ENCODE data around the gene RASD1. TPM values are rescaled to one million over a fixed set of nuclear protein-coding genes. Genes with fewer than 3 reads are reported as not detected.

Gene RASD1
- total and polyA plus RNA-seq, 2 of the 4 experiments (the other 2 are of a cell fraction): 0.54 to 1.8 TPM

DNA sequence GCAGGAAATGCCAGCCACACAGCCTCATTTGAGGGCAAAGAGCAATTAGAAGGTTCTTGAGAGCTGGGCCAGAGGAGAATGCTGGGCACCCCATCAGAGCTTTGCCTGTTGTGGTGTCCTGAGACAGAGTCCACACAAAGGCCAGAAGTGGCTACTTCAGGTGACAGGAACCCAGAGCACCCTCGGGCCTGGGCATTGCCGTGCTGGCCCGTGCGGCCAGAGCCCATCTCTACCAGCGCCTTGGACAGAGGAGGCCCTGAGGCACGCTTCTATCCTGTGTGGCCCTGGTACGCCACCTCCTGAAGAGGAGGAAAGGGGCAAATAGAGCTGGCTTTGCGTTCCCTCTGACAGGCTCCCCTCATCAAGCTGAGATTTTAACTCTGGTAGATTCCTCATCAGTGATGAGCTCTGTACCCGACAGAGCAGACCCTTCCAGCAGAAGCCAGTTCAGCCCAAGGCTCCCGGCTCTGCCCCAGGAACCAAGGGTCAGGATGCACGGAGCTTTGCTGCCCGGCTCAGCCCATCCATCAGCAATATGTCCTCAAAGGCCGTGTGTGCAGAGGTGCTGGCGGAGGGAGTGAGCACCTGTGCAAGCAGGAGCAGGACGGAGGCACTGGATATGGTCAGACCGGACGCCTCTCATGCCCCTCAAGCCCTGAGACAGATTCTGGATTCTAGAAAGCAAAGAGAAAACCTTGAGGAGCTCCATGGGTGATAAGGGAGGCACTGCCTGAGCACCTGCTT lies 3.4 kb upstream of the RASD1 start:
- no peak overlapping the region for H3K9ac ChIP-seq (ENCODE audit: low read depth, low read length)
- TF ChIP-seq, protein P1, sequence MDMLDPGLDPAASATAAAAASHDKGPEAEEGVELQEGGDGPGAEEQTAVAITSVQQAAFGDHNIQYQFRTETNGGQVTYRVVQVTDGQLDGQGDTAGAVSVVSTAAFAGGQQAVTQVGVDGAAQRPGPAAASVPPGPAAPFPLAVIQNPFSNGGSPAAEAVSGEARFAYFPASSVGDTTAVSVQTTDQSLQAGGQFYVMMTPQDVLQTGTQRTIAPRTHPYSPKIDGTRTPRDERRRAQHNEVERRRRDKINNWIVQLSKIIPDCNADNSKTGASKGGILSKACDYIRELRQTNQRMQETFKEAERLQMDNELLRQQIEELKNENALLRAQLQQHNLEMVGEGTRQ (IDR thresholded peaks at IDR 0.05; ENCODE audit: low read depth, low read length): no peak
- TF ChIP-seq NFE2L2 (IDR thresholded peaks at IDR 0.05; ENCODE audit: low read depth, low read length): no peak
- no peak for TF ChIP-seq POLR2A (IDR thresholded peaks at IDR 0.05; ENCODE audit: low read depth, low read length)
- no peak for TF ChIP-seq RFX5 (IDR thresholded peaks at IDR 0.05; ENCODE audit: low read depth, low read length)
- TF ChIP-seq, protein P2, sequence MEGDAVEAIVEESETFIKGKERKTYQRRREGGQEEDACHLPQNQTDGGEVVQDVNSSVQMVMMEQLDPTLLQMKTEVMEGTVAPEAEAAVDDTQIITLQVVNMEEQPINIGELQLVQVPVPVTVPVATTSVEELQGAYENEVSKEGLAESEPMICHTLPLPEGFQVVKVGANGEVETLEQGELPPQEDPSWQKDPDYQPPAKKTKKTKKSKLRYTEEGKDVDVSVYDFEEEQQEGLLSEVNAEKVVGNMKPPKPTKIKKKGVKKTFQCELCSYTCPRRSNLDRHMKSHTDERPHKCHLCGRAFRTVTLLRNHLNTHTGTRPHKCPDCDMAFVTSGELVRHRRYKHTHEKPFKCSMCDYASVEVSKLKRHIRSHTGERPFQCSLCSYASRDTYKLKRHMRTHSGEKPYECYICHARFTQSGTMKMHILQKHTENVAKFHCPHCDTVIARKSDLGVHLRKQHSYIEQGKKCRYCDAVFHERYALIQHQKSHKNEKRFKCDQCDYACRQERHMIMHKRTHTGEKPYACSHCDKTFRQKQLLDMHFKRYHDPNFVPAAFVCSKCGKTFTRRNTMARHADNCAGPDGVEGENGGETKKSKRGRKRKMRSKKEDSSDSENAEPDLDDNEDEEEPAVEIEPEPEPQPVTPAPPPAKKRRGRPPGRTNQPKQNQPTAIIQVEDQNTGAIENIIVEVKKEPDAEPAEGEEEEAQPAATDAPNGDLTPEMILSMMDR (conservative IDR thresholded peaks at IDR 0.05; ENCODE audit: low read depth, low read length): no peak
- TF ChIP-seq RAD21 (IDR thresholded peaks at IDR 0.05; ENCODE audit: low read length): no peak
- TF ChIP-seq, protein P3, sequence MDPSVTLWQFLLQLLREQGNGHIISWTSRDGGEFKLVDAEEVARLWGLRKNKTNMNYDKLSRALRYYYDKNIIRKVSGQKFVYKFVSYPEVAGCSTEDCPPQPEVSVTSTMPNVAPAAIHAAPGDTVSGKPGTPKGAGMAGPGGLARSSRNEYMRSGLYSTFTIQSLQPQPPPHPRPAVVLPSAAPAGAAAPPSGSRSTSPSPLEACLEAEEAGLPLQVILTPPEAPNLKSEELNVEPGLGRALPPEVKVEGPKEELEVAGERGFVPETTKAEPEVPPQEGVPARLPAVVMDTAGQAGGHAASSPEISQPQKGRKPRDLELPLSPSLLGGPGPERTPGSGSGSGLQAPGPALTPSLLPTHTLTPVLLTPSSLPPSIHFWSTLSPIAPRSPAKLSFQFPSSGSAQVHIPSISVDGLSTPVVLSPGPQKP (IDR thresholded peaks at IDR 0.05; ENCODE audit: borderline replicate concordance, low read depth, low read length): no peak
- TF ChIP-seq CHD1 (IDR thresholded peaks at IDR 0.05; ENCODE audit: low read depth, low read length): no peak
- TF ChIP-seq CEBPB (IDR thresholded peaks at IDR 0.05; ENCODE audit: low read depth, low read length): no peak
- no peak for DNase-seq
- H3K9me3 ChIP-seq (ENCODE audit: control insufficient read depth, insufficient read depth, low read length): no peaks in the 10 kb centered on the region; the same call in 1 of the 2 replicates
- H4K20me1 ChIP-seq (ENCODE audit: insufficient read depth, low read length): peaks cover 7% of the 10 kb centered on the region; the same call in 1 of the 2 replicates
- no peak overlapping the region for H2AK5ac ChIP-seq (ENCODE audit: low read depth, low read length)
- H3K27me3 ChIP-seq (ENCODE audit: control insufficient read depth, insufficient read depth, low read length): peaks cover 3% of the 10 kb centered on the region; the same call in 1 of the 2 replicates
- no peak overlapping the region for H4K8ac ChIP-seq (ENCODE audit: low read depth in 2 of 2, low read length in 2 of 2)
- no peak overlapping the region for H3K4me3 ChIP-seq (ENCODE audit: insufficient read depth, low read depth, low read length)
- CTCF ChIA-PET: interaction anchor here (0.6 kb wide), 1 partner anchor 47 kb away, joined by 3 read pairs; no protein-coding TSS in a partner anchor
- H3K56ac ChIP-seq (ENCODE audit: extremely low read depth, insufficient read depth, low read length): no peak overlapping the region
- H2AK9ac ChIP-seq (replicated peaks; ENCODE audit: low read depth, low read length, poor library complexity): no peak overlapping the region
- no peak overlapping the region for H2BK5ac ChIP-seq (ENCODE audit: low read depth, low read length, poor library complexity, severe bottlenecking)
- BruUV-seq (replicated peaks): no TSS peak
- H3K36me3 ChIP-seq (ENCODE audit: control insufficient read depth, insufficient read depth, low read length): no peaks in the 10 kb centered on the region
- peaks cover 0 to 4% of the 10 kb centered on the region in 2 experiments; a peak in 1 of 4 replicates for H3K79me1 ChIP-seq (ENCODE audit: low read depth in 1 of 2, low read length in 2 of 2)
- no peak overlapping the region for H3K18ac ChIP-seq (ENCODE audit: low read depth, low read length)
- POLR2A ChIA-PET (ENCODE audit: unreplicated experiment): no interaction called here
- no peak overlapping the region for H2BK15ac ChIP-seq (ENCODE audit: low read depth, low read length)
- no peak overlapping the region for H3K4ac ChIP-seq (ENCODE audit: low read depth, low read length)
- WGBS, 2 experiments (ENCODE audit: extremely low coverage in 2 of 2, insufficient read length in 1 of 2): 91% methylated on average over 6 of the region's 17 CpGs; no CpG with 5 or more reads in 1 of the 2 experiments
- no peaks in the 10 kb centered on the region for H3K9me1 ChIP-seq (ENCODE audit: insufficient read depth, low read length)
- no peak overlapping the region for H4K91ac ChIP-seq (ENCODE audit: insufficient read depth, low read depth, low read length)
- intact Hi-C loops (cut with micrococcal nuclease) (loop anchor here (5.0 kb wide), 1 partner anchor 113 kb away; no protein-coding TSS in a partner anchor), dilution Hi-C loops (cut with HindIII; ENCODE audit: low sequenced_read_pairs, unreplicated experiment) (no loop called here), in situ Hi-C loops (cut with MboI; ENCODE audit: low sequenced_read_pairs) (loop anchor here (5.0 kb wide), 3 partner anchors 68 to 143 kb away; no protein-coding TSS in a partner anchor)
- no peak overlapping the region for H2BK20ac ChIP-seq (ENCODE audit: low read depth, low read length)
- no peak overlapping the region for H3K4me2 ChIP-seq (ENCODE audit: low read depth, low read length)
- H3K27ac ChIP-seq (ENCODE audit: insufficient read depth, low read length): no peak overlapping the region
- H3K4me1 ChIP-seq (ENCODE audit: control insufficient read depth, insufficient read depth, low read length): peaks cover 7% of the 10 kb centered on the region; the same call in 1 of the 2 replicates
- no peak overlapping the region for H3K14ac ChIP-seq (replicated peaks; ENCODE audit: low read depth, low read length)
- no peak overlapping the region for H3K23ac ChIP-seq (ENCODE audit: low read depth, low read length)
- ATAC-seq (ENCODE audit: low read depth): no peak
- no peak overlapping the region for H4K5ac ChIP-seq (ENCODE audit: low read depth, low read length)
- H2AFZ ChIP-seq (replicated peaks; ENCODE audit: low read length, poor library complexity): no peak overlapping the region
- H2BK120ac ChIP-seq (ENCODE audit: low read depth, low read length): no peak overlapping the region
